ENCODE measurements around the gene CYTH1.

The CYTH1 gene

DNA sequence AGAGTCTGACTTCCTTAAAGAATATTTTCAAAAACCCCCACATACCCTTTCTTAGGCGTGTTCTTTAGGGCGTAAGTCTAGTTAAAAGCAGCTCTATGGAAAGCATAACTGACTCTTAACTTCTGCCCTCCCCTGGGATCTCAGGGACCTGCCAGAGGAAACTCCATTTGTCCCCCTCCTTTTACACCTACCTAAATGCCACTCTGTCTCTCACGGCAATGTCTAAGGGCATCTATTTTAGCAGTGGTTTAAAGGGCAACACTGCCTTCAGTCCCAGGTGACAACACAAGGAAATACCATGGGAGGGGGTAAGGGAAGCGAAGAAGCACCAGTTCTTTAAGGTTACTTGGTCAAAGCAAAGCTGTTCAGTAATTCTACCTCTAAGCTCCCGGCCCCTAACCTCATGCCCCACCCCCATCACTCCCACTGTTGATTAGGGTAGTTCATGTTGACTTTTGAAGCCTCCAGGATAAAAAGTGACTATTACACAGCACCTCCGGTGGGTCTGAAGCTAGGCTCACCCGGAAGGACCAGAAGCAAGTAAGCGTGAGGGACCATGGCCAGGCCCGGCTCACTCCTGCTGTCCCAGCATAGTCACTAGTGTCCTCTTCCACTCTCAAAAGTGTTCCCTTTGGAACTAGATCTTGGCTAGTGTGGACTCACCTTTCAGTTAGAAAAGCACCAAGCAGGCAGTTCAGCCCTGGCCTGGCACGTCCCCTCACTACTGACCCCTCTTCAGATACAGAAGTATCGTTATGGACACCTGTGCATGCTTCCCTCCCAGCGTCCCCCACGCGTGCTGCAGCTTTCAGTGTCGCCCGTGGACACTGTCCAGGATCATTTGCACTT, 47.1 kb downstream of the CYTH1 start:
- DNase-seq, result no peak

DNA sequence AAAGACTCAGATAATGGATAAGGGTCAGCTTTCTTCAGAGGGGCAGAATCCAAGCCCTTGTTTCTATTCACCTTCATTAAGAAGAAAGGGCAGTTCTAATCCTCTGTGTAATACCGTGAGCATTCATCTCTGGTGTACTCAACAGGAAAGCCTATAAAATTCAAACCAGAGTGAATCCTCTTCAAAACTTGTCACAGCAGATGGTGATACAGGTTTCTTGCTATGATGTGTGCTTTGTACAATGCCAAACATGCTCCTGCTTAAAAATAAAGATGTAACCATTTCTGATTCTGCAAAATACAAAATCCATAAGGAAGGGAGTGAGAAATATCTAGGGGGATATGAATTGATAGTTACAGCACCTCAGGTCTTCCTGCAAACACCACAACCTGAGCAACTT, 49.7 kb downstream of the CYTH1 start:
- no peak for DNase-seq

DNA sequence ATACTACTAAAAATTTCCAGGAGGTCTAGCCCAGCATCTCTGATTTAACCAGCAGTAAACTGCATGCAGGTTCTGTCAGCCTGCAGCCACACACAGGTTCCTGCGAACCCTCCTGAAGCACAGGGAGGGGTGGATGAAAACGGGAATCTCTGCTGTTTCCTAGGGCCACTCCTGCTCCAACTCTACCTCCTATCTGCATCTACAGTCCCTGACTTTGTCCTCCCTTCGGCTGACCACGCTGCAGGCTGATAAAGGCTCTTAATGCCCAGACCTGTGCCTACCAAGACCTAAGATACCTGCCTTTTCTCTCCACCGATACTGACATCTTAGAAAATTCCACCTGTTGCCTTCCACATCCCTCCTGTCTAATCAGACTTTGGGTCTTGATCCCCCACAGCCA, 50.2 kb downstream of the CYTH1 start:
- no peak for DNase-seq

DNA sequence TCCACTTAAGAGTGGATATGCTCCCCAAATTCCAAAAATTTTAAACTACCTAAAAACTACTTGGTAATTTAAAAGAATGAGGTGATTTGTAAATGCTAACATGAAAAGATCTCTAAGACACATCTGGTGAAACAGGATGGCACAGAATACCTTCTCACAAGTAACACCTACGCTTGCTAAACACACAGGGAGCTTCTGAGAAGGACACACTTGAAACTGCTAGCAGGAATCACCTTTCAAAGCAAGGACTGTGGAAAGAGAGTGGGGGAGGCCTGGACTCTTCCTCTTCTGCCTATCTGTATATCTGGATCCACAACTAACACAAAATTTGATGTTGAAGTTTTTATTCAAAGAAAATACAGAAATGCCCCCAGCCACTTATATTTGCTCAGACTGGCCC, 52.4 kb downstream of the CYTH1 start:
- DNase-seq, result no peak

DNA sequence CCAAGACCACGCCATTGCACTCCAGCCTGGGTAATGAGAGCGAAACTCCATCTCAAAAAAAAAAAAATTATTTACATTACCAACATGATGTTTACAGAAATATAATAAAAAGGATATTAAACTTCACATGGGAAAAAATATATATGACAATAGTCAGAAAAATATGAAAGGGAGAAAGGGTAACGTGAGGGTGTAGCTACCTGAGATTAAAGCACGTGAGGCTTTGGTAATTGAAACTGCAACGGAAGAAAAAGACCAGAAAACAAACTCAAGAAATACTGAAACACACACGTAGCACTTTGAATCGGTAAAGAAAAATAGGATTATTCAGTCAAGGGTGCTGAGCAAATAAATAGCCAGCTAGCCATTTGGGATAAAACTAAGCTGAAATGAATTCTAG, 53.6 kb downstream of the CYTH1 start:
- no peak for DNase-seq

DNA sequence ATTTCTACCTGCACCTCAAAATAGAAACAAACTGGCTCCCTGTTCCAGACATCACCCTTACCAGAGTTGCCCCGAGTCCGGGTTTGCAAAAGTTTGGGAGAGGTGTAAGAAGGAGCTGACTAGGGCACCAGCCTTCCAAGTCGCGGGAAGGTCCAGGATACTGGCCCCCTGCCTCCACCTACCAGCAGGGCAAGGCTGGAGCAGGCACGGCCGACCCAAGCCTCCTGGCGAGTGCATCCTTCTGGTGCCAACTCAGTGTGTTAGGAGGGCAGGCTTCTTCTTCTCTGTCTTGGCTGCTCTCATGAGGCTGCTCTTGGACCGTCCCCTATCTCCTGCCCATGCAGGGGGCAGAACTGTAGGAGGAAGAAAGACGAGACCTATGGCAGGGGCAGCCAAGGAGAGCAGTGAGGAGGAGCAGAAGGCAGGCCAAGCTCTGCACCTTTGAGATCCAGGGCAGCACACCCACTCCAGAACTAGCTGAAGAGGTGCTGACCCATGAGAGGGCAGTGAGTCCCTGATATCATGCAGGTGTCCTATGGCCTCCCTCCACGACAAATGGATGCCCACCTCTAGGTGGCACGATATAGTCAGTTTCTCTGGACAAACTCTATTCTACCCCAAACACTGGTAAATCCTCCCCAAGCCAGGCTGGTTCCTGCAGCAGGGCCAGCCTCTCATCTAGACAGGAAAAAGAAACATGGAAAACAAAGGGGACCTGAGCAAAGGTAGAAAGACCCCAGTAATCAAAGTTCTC, 54.4 kb downstream of the CYTH1 start:
- no peak for DNase-seq

DNA sequence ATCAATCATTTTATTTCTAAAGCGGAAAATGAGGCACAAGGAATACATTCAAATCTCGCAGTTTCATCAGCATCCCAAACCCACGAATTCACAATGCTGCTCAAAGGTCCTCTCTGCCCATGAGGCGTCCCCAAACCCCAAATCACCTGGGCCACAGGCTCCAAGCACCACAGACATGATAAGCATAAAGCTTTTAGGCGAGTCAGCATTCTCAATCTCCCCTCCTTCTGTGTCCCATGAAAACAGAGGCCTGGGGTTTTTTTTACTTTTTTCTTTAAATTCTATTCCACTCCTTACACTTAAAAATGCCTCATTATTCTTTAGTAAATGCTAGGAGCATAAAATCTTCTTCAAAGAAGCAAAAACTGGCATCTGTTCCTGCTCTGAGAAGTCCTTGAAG, 55.0 kb downstream of the CYTH1 start:
- no peak for DNase-seq

DNA sequence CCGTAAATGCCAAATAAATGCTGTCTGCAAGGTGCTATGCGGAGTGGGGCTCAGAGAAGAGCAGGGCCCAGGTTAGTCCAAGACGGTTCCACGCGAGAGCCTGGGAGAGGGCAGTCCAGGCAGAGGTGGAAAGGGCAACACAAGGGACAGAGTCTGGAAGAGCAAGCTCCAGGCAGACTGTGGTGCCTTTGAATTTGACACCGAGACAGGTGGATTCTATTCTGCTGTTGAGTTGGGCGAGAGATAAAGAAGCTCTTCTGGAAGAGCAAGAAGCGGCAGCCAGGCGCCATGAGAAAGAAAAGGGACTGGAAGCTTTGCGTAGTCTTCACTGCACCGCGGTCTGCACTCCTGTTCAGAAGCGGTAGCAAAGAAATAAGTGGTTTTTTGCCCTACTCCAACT, 55.6 kb downstream of the CYTH1 start:
- no peak for DNase-seq

DNA sequence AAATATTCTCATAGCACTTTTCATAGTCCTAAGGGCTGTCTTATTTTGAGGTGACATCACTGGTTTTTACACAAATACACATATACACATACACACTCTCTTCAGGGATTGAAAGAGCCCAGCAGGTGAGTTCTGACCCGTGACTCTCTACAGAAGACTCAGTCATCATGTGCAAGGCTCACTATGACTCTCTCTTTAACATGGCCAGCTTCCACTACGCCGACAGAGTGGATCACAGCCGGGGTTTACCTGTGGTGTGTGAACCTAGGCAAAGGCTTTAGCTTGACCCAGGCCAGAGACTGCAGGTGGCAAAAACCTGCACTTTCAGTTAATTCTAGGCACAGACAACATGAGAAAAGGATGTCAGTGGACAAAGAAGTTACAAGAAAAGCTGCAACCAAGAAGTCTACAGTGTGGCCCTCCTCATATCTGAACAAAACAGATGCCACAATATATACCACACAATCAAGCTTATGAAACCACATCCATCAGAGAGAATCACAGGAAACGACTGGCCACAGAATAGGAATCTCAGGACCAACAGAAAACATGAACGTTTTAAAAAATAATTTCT, 56.5 kb downstream of the CYTH1 start:
- no peak for DNase-seq

DNA sequence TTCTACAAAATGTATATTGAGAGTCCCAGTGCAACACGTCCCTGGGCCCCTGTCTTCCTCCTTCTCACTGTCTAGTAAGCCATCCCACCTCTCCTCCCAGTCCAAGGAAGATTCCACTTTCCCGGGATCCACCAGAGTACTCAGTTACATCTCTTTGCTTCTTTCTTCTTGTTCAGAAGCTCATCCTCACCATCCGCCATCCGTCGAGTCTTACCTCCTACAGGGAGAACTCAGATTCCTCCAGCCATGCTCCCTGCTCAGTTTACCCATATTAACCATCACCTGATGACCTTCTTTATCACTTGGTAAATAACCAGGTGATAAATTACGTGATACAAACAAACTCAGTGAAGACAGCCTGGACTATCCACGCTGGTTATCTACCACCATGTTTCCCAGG, 57.1 kb downstream of the CYTH1 start:
- no peak for DNase-seq

DNA sequence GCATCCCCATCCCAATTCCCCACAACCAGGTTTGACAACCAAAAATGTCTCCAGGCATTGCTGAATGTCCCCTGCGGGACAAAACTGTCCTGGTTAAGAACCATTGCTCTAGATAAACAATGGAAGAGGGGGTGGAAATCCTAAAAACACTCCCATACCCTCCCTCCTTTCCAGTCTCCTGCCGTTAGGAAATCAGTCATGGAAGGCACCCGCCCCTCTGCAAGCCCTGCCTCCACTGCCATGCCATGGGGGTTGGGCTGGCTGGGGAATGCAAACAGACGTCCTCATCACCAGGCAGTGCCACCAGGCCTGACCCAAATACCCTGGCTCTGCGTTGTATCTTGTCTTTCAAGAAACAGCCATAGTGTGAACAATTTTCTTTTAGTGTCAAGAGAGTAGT, 57.5 kb downstream of the CYTH1 start:
- DNase-seq, result no peak

DNA sequence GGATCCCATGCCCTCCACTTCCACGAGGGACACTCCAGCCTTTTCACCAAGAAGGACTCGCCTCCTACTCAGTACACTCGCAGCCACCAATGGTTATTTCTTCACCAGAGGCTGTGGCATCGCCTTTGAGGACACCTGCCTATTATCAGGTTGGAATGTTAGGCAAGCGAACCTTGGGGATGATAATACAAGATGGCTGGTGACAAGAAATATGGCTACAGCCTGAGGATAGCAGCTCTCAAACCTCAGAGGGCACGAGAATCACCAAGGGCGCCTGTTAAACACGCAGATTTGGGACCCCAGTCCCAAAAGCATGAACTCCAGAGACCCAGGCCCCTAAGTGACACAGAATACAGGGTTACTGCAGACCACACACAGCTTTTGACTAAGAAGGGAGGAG, 58.1 kb downstream of the CYTH1 start:
- no peak for DNase-seq

DNA sequence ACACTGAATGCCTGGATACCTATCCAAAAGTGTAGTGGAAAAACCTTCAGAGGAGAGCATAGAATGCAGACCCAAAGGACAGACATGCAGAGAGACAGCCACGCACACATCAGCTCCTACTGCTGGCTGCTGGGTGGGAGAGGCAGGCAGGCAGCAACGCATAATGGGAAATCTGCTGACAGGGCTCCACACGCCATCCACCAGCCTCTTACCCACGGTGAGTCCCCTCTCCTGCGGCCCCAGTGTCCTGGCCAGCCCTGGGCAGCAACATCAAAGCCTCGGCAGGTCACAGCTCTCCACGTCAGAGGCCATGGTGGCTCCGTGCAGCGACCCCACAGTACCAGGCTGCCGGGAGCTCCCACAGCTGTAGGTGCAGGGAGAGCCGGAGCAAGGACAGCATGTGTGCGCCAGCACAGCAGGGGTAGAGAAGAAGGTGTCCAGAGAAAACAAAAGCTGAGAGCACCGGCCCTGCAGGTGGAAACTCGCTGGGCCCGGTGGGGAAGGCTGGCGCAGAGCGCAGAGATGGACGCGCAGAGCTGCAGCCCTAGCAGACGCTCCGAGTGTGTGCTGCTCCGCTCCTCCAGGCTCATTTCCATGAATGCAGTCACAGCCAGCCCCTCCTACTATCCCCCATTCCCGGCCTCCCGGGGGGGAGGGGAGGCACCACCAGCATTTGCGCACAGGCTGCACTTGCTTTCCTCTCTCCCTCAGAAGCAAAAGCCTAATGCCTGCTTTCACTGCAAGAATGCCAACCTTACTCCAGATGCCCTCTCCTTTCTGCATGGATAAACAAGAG, 58.9 kb downstream of the CYTH1 start:
- no peak for DNase-seq

DNA sequence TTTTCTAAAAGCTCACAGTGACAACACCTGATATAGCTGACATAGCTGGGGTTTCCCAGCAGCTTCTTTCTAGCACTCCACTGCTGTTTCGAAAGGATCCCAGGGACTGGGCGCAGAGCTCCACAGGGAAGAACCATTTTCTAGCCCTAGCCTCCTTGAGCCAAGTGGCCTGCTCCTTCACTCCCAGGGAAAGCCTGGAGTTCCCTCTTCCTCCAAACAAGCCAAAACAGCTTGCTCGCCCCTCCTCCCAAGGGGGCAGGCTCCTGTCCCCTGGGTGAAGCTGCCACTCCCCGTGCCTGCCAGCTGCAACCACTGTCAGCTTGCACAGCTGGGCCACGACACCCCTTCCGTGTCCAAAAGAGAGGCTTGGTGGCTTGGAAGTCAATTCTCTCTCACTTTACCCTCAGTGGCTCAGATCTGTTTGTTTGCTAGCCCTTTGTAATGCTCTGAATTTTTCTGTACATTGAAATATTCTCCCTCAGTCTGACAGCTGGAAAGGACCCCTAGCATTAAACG, 59.8 kb downstream of the CYTH1 start:
- DNase-seq, result no peak

DNA sequence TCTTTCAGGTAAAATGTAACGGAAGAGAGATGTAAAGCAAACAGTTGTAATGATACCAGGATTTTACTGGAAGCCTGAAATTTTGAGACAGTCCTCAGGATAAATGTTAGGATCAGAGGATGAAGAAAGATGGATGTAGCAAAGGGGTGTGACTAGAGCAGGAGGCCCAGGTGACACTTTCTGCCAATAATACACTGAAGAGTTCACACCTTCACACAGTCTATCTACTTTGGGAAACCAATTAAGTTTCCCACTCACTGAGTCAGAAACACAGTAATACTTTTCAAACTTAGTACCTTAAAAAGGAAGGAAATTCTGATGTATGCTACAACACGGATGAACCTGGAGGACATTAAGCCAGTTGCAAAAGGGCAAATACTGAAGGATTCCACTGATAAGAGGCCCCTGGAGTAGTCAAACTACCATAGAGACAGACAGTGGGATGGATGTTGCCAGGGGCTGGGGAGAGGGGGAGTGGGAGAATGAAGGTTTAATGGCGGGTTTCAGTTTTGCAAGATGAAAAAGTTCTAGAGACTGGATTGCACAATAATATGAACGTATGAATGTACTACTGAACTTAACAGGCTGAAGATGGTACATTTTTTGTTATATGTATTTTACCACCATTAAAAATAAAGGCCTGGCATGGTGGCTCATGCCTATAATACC, 62.3 kb downstream of the CYTH1 start:
- no peak for DNase-seq

DNA sequence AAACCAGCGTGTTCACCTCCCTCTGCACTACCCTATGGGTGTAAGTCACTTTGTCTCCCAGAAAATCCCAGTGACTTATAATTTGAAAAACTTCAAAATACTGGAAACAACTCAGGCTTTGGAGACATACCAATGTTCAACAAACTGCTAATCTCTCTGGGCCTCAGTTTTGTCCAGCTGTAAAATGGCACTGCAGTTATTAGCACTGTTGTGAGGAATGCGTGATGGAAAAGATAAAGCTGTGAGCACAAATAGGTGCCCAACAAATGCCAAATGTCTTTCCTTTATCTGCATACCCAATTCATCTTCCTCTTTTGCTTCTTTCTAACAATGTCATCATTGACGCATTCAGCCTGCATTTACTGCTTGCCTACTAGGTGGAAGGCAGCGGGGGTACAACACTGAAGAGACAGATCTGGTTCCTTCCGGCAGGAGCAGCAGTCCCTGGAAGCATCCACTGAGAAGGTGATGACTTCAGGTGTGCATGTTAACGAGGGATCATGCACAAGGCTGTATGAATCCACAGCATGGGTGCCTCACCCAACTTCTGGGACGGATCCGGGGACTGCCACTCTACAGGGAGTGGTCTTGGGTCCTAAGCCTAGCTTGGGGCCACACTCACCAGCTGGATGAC, 63.4 kb downstream of the CYTH1 start:
- DNase-seq, result no peak

DNA sequence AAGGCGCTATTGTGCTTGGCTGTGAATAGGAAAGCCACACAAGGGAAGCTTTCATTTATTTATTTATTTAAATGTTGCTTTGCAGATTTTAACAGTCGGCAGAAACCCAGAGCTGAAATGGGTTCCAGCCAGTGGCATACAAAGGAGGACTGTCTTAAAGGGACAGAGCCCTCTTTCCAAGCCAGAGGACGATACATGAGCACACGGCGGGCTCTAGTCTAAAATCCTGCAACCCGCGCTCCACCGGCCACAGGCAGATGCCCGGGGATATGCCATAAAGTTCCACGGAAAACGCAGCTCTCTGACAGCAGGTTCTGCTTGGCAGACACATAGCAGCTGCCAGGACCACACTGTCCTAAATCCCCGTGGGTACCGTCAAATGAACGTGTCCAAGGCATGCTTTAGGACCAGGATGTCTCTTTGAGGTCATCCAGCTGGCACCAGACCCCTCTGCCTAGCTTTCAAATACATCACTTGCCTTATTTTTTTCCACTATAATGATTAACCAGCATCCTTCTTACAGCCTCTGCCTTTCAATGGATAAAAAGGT, 64.6 kb downstream of the CYTH1 start:
- no peak for DNase-seq

DNA sequence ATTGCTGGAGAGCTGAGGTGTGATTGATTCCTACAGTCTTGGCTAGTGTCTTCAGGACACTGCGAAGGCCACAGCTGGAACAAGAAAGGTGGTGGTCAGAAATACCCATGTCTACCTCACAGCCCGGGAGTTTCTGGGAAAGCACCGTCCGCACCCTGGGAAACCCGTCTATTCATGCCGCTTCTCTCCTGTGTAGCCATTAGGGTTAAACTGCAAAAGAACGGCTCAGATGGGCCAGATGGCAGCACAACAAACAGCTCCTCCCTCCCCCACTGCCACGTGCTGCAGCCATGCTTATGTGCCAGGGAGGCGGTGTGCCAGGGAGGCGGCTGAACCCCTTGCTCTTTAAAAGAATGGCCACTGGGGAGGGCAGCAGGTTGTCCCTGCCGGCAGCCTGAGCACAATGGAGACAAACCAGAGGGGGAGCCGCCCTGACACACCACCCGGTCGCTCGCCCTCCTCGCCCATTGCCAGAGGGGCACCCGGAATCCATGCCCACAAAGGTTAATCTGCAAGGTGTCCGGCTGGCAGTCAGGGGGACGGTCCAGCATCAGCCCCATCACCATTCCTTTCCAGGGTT, 65.2 kb downstream of the CYTH1 start:
- DNase-seq, result no peak

DNA sequence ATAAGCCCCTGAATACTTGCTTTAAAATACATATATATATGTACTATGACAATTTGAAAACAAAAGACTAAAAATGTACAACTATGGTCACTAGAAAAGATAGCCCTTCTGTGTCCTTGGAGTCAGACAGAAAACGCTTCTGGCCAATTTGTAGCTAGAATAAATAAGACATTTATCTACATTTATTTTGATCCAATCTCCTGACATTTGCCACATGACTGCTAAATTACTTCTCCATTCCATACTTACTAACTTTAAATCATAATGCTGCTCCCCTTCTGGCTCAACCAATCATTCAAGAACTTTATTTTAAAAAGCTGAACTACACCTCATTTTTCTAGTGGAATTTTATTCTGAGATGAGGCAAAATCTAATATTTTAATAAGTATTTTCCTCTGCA, 65.8 kb downstream of the CYTH1 start:
- DNase-seq, result no peak

DNA sequence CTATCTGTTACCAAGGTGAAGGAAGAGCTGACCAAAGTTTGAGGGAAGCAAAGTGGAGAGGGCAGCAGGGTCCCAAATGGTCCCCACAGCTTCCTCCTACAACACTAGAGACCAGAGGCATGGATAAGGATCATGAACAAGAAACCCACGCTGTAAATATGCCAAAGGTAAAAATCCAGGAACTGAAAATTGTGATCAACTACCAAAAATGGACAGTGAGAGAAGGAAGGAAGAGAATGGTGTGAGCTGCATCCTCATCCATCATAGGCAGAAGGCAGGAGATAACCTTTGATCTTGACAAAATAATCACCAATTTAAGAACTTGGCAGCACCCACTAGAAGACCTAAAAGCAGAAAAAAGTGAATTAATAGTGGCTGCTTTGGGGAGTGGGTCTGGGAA, 66.2 kb downstream of the CYTH1 start:
- no peak for DNase-seq

All from activated CD8-positive, alpha-beta memory T cell treated with anti-CD3 and anti-CD28 coated beads, Interleukin-2, amount 50 U/mL, for 48 hours (primary cell).